Endothelial cell of umbilical vein (primary cell): Measurements from ENCODE around the gene NEUROG3. TPM values are rescaled to one million over a fixed set of nuclear protein-coding genes. Genes with fewer than 3 reads are reported as not detected.
A peak's percentile ranks its signal among the peaks of the same experiment; 100 is the strongest.

Experiments used
- BruUV-seq: library from RNA; stranded (reverse); fragments of 400-500 nt; replicated peaks from 2 replicates; lab custom pipeline; 2021; lab: Mats Ljungman, UMichigan
- CTCF ChIA-PET: fragments of 300-600, 350-600 bp; sonication (Branson Sonifier 250); formaldehyde crosslinking; loops from one replicate; lab custom pipeline; 2021; ENCODE audit warnings: antibody characterized with exemption, inconsistent platforms; lab: Charles Lee
- POLR2A ChIA-PET: fragments of 300-600, 350-600 bp; sonication (Branson Sonifier 250); formaldehyde crosslinking; loops from one replicate; lab custom pipeline; 2021; ENCODE audit warnings: antibody characterized with exemption, inconsistent platforms; lab: Charles Lee
- DNase-seq: peaks from one replicate; pipeline ENCODE4 v3.0.0-alpha.2; 2011; ENCODE audit warnings: low read depth, low spot score
- FAIRE-seq: peaks from 2 replicates; lab custom pipeline; 2011; peaks lifted over from hg19 to GRCh38; lab: Jason Lieb, UNC
- H2AFZ ChIP-seq: 2 replicates; pipeline ENCODE4 v1.6.0; 2012; ENCODE audit warnings: low read depth, low read length, control low read depth, inconsistent platforms
- H3K27ac ChIP-seq: 2 replicates; pipeline ENCODE4 v1.5.1; 2011; ENCODE audit warnings: low read depth, mild to moderate bottlenecking, control low read depth, low read length, moderate library complexity; ENCODE audit not compliant: insufficient read depth
- H3K27me3 ChIP-seq, 2 experiments: 2 replicates each; pipeline versions ENCODE4 v1.6.0 to v1.6.1; 2011; ENCODE audit warnings: low read length in 2 of 2, mixed read lengths in 1 of 2; ENCODE audit not compliant: control insufficient read depth in 2 of 2, insufficient read depth in 2 of 2
- H3K36me3 ChIP-seq, 2 experiments: 2 replicates in 1 of 2; 3 replicates in 1 of 2; pipeline ENCODE4 v1.5.1; 2011; ENCODE audit warnings: low read length in 2 of 2, mild to moderate bottlenecking in 1 of 2, moderate library complexity in 1 of 2; ENCODE audit not compliant: control insufficient read depth in 2 of 2, insufficient read depth in 2 of 2; ENCODE audit errors: extremely low read depth in 1 of 2
- H3K4me1 ChIP-seq: 3 replicates; pipeline ENCODE4 v1.5.1; 2011; ENCODE audit warnings: mild to moderate bottlenecking, low read length; ENCODE audit not compliant: control insufficient read depth, insufficient read depth; ENCODE audit errors: extremely low read depth
- H3K4me2 ChIP-seq: 2 replicates; pipeline ENCODE4 v1.6.1; 2011; ENCODE audit warnings: low read length, control low read depth, mixed read lengths; ENCODE audit not compliant: insufficient read depth
- H3K4me3 ChIP-seq, 3 experiments: fragments of 200-600 bp in 1 of 3; sonication (generic), shearing (Covaris generic) in 1 of 3; replicated peaks in 1 of 3; 2 replicates each; pipeline ENCODE4 v1.5.1; 2011 to 2016; ENCODE audit warnings: control low read depth in 3 of 3, low read length in 3 of 3, mild to moderate bottlenecking in 2 of 3, inconsistent platforms in 1 of 3, low read depth in 1 of 3, moderate library complexity in 1 of 3; ENCODE audit not compliant: insufficient read depth in 1 of 3
- H3K79me2 ChIP-seq: 2 replicates; pipeline ENCODE4 v1.6.0; 2012; ENCODE audit warnings: low read length, inconsistent platforms; ENCODE audit not compliant: control insufficient read depth, insufficient read depth
- H3K9ac ChIP-seq: replicated peaks from 2 replicates; pipeline ENCODE3; 2011; ENCODE audit warnings: low read length, control low read depth; ENCODE audit not compliant: insufficient read depth; ENCODE audit errors: extremely low read depth
- H3K9me1 ChIP-seq: replicated peaks from 3 replicates; pipeline ENCODE4 v1.6.0; 2011; ENCODE audit warnings: mild to moderate bottlenecking, low read length; ENCODE audit not compliant: control insufficient read depth, insufficient read depth; ENCODE audit errors: extremely low read depth
- H3K9me3 ChIP-seq: replicated peaks from 2 replicates; pipeline ENCODE4 v1.5.1; 2012; ENCODE audit warnings: low read length, inconsistent platforms; ENCODE audit not compliant: control insufficient read depth, insufficient read depth
- H4K20me1 ChIP-seq: replicated peaks from 2 replicates; pipeline ENCODE3; 2011; ENCODE audit warnings: mild to moderate bottlenecking, low read length; ENCODE audit not compliant: control insufficient read depth, insufficient read depth; ENCODE audit errors: extremely low read depth
- EZH2 ChIP-seq: IDR thresholded peaks from 2 replicates; pipeline ENCODE4 v1.6.1; 2012; ENCODE audit warnings: borderline replicate concordance, low read depth, mild to moderate bottlenecking, moderate library complexity, low read length, inconsistent platforms; ENCODE audit not compliant: severe bottlenecking
- FOS ChIP-seq: IDR thresholded peaks from 2 replicates; pipeline ENCODE4 v1.6.1; 2011; ENCODE audit warnings: mild to moderate bottlenecking, low read length, moderate library complexity, borderline replicate concordance; ENCODE audit not compliant: insufficient read depth
- GATA2 ChIP-seq: IDR thresholded peaks from 2 replicates; pipeline ENCODE4 v1.7.0; 2011; ENCODE audit warnings: low read depth, mild to moderate bottlenecking, moderate library complexity, mixed read lengths, low read length; ENCODE audit not compliant: insufficient read length, insufficient read depth
- JUN ChIP-seq: IDR thresholded peaks from 2 replicates; pipeline ENCODE4 v1.6.1; 2011; ENCODE audit warnings: borderline replicate concordance, low read depth; ENCODE audit not compliant: insufficient read length, insufficient read depth
- MYC ChIP-seq: IDR thresholded peaks from one replicate; pipeline ENCODE4 v1.6.1; 2011; ENCODE audit warnings: mild to moderate bottlenecking, low read depth, low read length
- POLR2A ChIP-seq: IDR thresholded peaks from 2 replicates; pipeline ENCODE4 v1.6.1; 2012; ENCODE audit warnings: low read depth, mild to moderate bottlenecking, control low read depth, low read length
- POLR2AphosphoS5 ChIP-seq: IDR thresholded peaks from 2 replicates; pipeline ENCODE4 v1.6.1; 2012; ENCODE audit warnings: low read depth, mild to moderate bottlenecking, control low read depth, low read length, moderate library complexity; ENCODE audit not compliant: insufficient read depth
- dilution Hi-C: fragments of 300-500 bp; cut with MboI; formaldehyde crosslinking; loops from one replicate; pipeline ENCODE4 v1.15.0; 2019; ENCODE audit warnings: low sequenced_read_pairs; ENCODE audit not compliant: extremely low pct_ligation_motif_present
- intact Hi-C: fragments of 100-400 bp; cut with micrococcal nuclease; formaldehyde crosslinking; loops from one replicate; pipeline ENCODE4 v1.10.0; 2022
- polyA plus RNA-seq, 4 experiments: library from polyadenylated mRNA; depleted of rRNA in 3 of 4; stranded (reverse) in 3 of 4; unstranded in 1 of 4; fragments of >200 nt; gene quantifications; 2 replicates each; pipeline versions ENCODE4 v1.2.1 to v1.2.3, GENCODE V29; 2011 to 2012; ENCODE audit warnings: missing spikeins in 1 of 4
- total RNA-seq: library from RNA; stranded (reverse); gene quantifications from 2 replicates; pipeline ENCODE4 v1.2.3, GENCODE V29; 2021
- TF ChIP-seq, protein P1 (sequence below): IDR thresholded peaks from 2 replicates; pipeline ENCODE4 v1.6.1; 2011; ENCODE audit not compliant: insufficient read depth, insufficient read length
- TF ChIP-seq, protein P2 (sequence below), 2 donors: IDR thresholded peaks; 1 replicate in 1 of 2; 2 replicates in 1 of 2; pipeline ENCODE4 v1.5.1; 2011; ENCODE audit warnings: low read length in 2 of 2, mild to moderate bottlenecking in 2 of 2, moderate library complexity in 2 of 2, control low read depth in 1 of 2, inconsistent platforms in 1 of 2, low read depth in 1 of 2; ENCODE audit not compliant: insufficient read depth in 1 of 2; ENCODE audit errors: extremely low read depth in 1 of 2

NEUROG3 gene
- total and polyA plus RNA-seq, 2 donors (not counting 3 experiments of a cell fraction or from before 2014, with no cell fraction given), result not detected

DNA sequence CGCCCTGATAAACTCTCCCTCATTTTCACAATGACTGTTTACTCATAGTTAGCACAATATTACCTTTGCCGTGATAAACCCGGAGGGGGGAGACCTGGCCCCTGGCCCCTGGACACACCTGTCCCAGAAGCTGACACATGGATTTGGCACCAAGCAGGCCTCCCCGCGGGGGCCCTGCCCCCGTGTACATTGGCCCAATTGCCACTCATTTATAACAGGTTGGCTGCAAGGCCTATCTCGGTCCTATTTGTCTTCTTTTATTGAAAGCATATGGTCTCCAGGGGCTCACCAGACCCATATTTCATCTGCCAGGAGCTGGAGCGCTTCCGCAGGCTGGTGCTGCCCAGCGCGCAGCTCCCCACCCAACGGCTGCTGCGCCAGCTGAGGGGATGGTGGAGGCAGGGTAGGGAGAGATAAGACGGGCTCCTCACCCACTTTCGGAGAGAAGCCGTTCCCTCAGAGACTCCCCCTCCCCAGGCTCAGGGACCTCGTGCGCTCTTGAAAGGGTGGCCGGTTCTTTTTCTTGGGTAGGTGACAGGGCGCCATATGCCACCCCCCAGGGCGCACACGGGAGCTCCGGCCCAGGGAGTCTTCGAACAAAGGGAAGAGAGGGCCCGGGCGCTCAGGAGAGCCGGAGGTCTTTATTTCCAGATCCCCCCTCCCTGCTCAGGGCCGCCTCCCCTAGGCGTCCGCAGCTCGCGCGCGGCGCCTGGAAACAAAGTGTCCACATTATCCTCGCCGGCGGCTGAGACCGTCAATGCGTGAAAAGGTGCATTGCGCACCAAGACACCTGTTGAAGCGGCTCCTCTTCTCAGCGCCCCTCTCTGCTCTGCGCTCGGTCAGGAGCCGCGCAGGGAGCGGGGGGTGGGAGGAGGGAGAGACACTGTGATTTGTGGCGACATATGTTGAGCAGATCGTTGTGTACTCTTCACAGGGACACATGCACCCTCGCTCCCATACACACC, 4.3 kb upstream of the NEUROG3 start:
- TF ChIP-seq EZH2, result peak; percentile 35
- TF ChIP-seq FOS, result no peak
- Histone ChIP-seq H3K27ac (no peak overlapping the region), H3K4me2 (no peak overlapping the region), H3K9me3 (no peaks in the 10 kb centered on the region), H3K4me3 (no peak overlapping the region), H3K4me1 (no peaks in the 10 kb centered on the region), H4K20me1 (no peaks in the 10 kb centered on the region), H3K9ac (no peak overlapping the region), H3K27me3 (peaks cover 65 to 79% of the 10 kb centered on the region in 2 experiments), H3K9me1 (no peaks in the 10 kb centered on the region), H3K79me2 (no peaks in the 10 kb centered on the region), H2AFZ (no peak overlapping the region), H3K36me3 (no peaks in the 10 kb centered on the region)
- ChIA-PET POLR2A (no interaction called here), CTCF (no interaction called here)
- no TSS peak for BruUV-seq
- intact Hi-C loops (no loop called here), dilution Hi-C loops (no loop called here)
- DNase-seq, result peak; percentile 8
- no peak for FAIRE-seq

DNA sequence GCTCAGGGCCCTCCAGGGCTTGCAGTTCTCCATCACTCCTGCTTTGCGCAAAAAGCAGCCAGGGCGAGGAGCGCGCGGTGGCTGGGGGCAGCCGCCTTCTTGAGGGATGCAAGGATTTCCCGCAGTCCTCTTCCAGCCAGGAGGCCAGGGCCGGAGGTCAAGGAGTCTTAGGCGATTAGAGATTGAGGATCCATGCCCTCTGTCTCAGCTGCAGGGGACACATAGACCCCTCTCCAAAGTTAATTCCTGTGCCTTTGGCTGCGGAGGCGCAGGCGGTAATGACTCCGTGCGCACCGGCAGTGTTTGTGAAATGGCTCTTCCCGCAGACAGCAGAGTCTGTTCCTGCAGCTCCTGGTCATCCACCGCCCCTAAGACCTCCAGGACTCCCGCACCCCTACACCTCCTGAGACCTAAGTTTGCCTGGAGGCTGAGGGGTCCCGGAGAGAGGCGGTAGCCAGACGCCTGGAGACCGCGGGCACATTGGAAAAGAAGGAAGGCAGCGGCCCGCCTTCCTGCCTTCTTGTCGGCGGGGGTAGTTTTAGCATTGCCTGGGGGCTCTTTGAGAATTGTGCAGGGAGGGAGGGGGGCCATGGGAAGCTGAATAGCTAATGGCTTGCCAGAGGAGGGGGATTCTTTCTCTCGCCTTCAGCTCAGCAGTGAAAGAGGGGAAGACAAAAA, 3.3 kb upstream of the NEUROG3 start:
- CTCF ChIA-PET, result interaction anchor here (0.7 kb wide), 1 partner anchor 400 kb away, joined by 3 read pairs; no protein-coding TSS in a partner anchor
- intact Hi-C loops, result no loop called here

More for the DNA sequence above, 3.3 kb upstream of the NEUROG3 start:
- H3K4me3 ChIP-seq, result no peak overlapping the region
- BruUV-seq, result no TSS peak
- H3K9me1 ChIP-seq, result no peaks in the 10 kb centered on the region
- H3K27me3 ChIP-seq, result peaks cover 76 to 87% of the 10 kb centered on the region in 2 experiments
- H3K4me1 ChIP-seq, result no peaks in the 10 kb centered on the region
- FAIRE-seq, result no peak
- H4K20me1 ChIP-seq, result no peaks in the 10 kb centered on the region
- H3K79me2 ChIP-seq, result no peaks in the 10 kb centered on the region
- H3K36me3 ChIP-seq, result no peaks in the 10 kb centered on the region
- no peak overlapping the region for H3K27ac ChIP-seq
- POLR2A ChIA-PET, result no interaction called here
- no peak for DNase-seq
- H3K9ac ChIP-seq, result no peak overlapping the region
- no peaks in the 10 kb centered on the region for H3K9me3 ChIP-seq
- H3K4me2 ChIP-seq, result no peak overlapping the region
- no peak for TF ChIP-seq MYC
- TF ChIP-seq, protein P1, sequence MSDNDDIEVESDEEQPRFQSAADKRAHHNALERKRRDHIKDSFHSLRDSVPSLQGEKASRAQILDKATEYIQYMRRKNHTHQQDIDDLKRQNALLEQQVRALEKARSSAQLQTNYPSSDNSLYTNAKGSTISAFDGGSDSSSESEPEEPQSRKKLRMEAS, result no peak
- TF ChIP-seq JUN, result no peak
- no peak for TF ChIP-seq FOS
- TF ChIP-seq POLR2A, result no peak
- no peak for TF ChIP-seq POLR2AphosphoS5
- TF ChIP-seq GATA2, result no peak
- TF ChIP-seq, protein P2, sequence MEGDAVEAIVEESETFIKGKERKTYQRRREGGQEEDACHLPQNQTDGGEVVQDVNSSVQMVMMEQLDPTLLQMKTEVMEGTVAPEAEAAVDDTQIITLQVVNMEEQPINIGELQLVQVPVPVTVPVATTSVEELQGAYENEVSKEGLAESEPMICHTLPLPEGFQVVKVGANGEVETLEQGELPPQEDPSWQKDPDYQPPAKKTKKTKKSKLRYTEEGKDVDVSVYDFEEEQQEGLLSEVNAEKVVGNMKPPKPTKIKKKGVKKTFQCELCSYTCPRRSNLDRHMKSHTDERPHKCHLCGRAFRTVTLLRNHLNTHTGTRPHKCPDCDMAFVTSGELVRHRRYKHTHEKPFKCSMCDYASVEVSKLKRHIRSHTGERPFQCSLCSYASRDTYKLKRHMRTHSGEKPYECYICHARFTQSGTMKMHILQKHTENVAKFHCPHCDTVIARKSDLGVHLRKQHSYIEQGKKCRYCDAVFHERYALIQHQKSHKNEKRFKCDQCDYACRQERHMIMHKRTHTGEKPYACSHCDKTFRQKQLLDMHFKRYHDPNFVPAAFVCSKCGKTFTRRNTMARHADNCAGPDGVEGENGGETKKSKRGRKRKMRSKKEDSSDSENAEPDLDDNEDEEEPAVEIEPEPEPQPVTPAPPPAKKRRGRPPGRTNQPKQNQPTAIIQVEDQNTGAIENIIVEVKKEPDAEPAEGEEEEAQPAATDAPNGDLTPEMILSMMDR (IDR thresholded peaks at IDR 0.05; ENCODE audit: extremely low read depth in 1 of 2, insufficient read depth in 1 of 2, low read depth in 1 of 2, low read length in 2 of 2), result no peak
- no peak for TF ChIP-seq EZH2
- no peak overlapping the region for H2AFZ ChIP-seq
- dilution Hi-C loops, result no loop called here
